Glutamatergic neuron (in vitro differentiated cells): ENCODE results near the gene TNFAIP1. TPM values are rescaled to one million over a fixed set of nuclear protein-coding genes. Genes with fewer than 3 reads are reported as not detected.

Source experiments
- DNase-seq: peaks from one replicate; pipeline ENCODE4 v3.0.0; 2022
- H3K27ac Mint-ChIP-seq: one replicate; pipeline ENCODE4 v1.8.0; 2020; ENCODE audit warnings: mild to moderate bottlenecking, mixed read lengths, inconsistent platforms; ENCODE audit not compliant: unreplicated experiment
- H3K27me3 Mint-ChIP-seq: one replicate; pipeline ENCODE4 v1.8.0; 2020; ENCODE audit warnings: mild to moderate bottlenecking, moderate library complexity, mixed read lengths, inconsistent platforms; ENCODE audit not compliant: unreplicated experiment
- H3K36me3 Mint-ChIP-seq: one replicate; pipeline ENCODE4 v1.8.0; 2020; ENCODE audit warnings: mild to moderate bottlenecking, mixed read lengths, inconsistent platforms; ENCODE audit not compliant: unreplicated experiment
- H3K4me1 Mint-ChIP-seq: one replicate; pipeline ENCODE4 v1.8.0; 2020; ENCODE audit warnings: mild to moderate bottlenecking, low read depth, mixed read lengths, inconsistent platforms; ENCODE audit not compliant: unreplicated experiment
- H3K4me3 Mint-ChIP-seq: one replicate; pipeline ENCODE4 v1.8.0; 2020; ENCODE audit warnings: mild to moderate bottlenecking, mixed read lengths, inconsistent platforms; ENCODE audit not compliant: unreplicated experiment
- H3K9me3 Mint-ChIP-seq: one replicate; pipeline ENCODE4 v1.8.0; 2020; ENCODE audit warnings: mild to moderate bottlenecking, moderate library complexity, mixed read lengths, inconsistent platforms; ENCODE audit not compliant: unreplicated experiment
- CTCF ChIP-seq: fragments of 200-600 bp; sonication (generic); IDR thresholded peaks from one replicate; pipeline ENCODE4 v1.5.0; 2021; ENCODE audit not compliant: partially characterized antibody, unreplicated experiment
- total RNA-seq: library from RNA; stranded (reverse); fragmentation: NEBNext Ultra II Directional; extraction: Animal tissue kit (Norgen Biotek cat#: 25700); gene quantifications from one replicate; pipeline ENCODE4 v1.2.1, GENCODE V29; 2021; ENCODE audit not compliant: unreplicated experiment

The TNFAIP1 gene
- total RNA-seq, 1 donor from 2014 or later, result 111 TPM

- H3K4me3 Mint-ChIP-seq, result no peak overlapping the region
- peaks cover 2% of the 10 kb centered on the region for H3K9me3 Mint-ChIP-seq
- no peak overlapping the region for H3K27ac Mint-ChIP-seq
- H3K4me1 Mint-ChIP-seq, result no peaks in the 10 kb centered on the region
- H3K36me3 Mint-ChIP-seq, result no peaks in the 10 kb centered on the region
- no peak for TF ChIP-seq CTCF
- no peak for DNase-seq
- peaks cover 1% of the 10 kb centered on the region for H3K27me3 Mint-ChIP-seq
These were observed 14.7 kb downstream of the TNFAIP1 start for GRCh38 chr17:28350271-28350670.

- H3K4me1 Mint-ChIP-seq, result peaks cover 13% of the 10 kb centered on the region
- peaks cover 6% of the 10 kb centered on the region for H3K27me3 Mint-ChIP-seq
- peaks cover 11% of the 10 kb centered on the region for H3K9me3 Mint-ChIP-seq
- peak within 1 kb of the TSS; percentile 97 for H3K4me3 Mint-ChIP-seq
- H3K27ac Mint-ChIP-seq, result peak within 1 kb of the TSS; percentile 96
- no peak for TF ChIP-seq CTCF
- peaks cover 8% of the 10 kb centered on the region for H3K36me3 Mint-ChIP-seq
- peak; percentile 97 for DNase-seq
These were observed 21.7 kb downstream of the TNFAIP1 start, which contains the start of gene POLDIP2 for GRCh38 chr17:28357061-28357900. TSS of gene POLDIP2 (minus strand) at chr17:28357527. CDS start at chr17:28357448, 79 bp downstream.

- H3K4me1 Mint-ChIP-seq, result peaks cover 13% of the 10 kb centered on the region
- H3K9me3 Mint-ChIP-seq, result peaks cover 10% of the 10 kb centered on the region
- H3K4me3 Mint-ChIP-seq, result peak overlapping the region; percentile 95
- TF ChIP-seq CTCF, result no peak
- H3K27ac Mint-ChIP-seq, result peak overlapping the region; percentile 96
- no peak for DNase-seq
- peaks cover 6% of the 10 kb centered on the region for H3K27me3 Mint-ChIP-seq
- peaks cover 8% of the 10 kb centered on the region for H3K36me3 Mint-ChIP-seq
These were observed 22.3 kb downstream of the TNFAIP1 start for GRCh38 chr17:28357901-28358197.

GRCh38 chr17:28363186-28363585, 27.6 kb downstream of the TNFAIP1 start:
- peaks cover 3% of the 10 kb centered on the region for H3K27me3 Mint-ChIP-seq
- TF ChIP-seq CTCF, result no peak
- DNase-seq, result no peak
- peaks cover 2% of the 10 kb centered on the region for H3K4me1 Mint-ChIP-seq
- no peak overlapping the region for H3K4me3 Mint-ChIP-seq
- H3K36me3 Mint-ChIP-seq, result peaks cover 2% of the 10 kb centered on the region
- no peaks in the 10 kb centered on the region for H3K9me3 Mint-ChIP-seq
- H3K27ac Mint-ChIP-seq, result no peak overlapping the region
